Smooth muscle cell of the coronary artery (primary cell): ENCODE data around the gene TEX2. TPM values are rescaled to one million over a fixed set of nuclear protein-coding genes. Genes with fewer than 3 reads are reported as not detected.

ENCODE experiments used
- total RNA-seq: library from RNA; depleted of rRNA; stranded (reverse); fragments of >200 nt; gene quantifications from 2 replicates; pipeline ENCODE4 v1.2.3, GENCODE V29; 2014; ENCODE audit warnings: low replicate concordance

Gene TEX2
- 12.8 and 31.9 TPM in 2 replicates for total RNA-seq

GRCh38 chr17:64263000-64263766 is at the start of gene TEX2:
TSS of gene TEX2 (minus strand) at chr17:64263260. CDS start at chr17:64214217, 49,043 bp downstream.

GRCh38 chr17:64129765-64130558 is 133.1 kb downstream of the TEX2 start, which contains the start of gene ERN1:
TSS of gene ERN1 (minus strand) at chr17:64130144. CDS start at chr17:64130029, 115 bp downstream.

Other genes starting within 250 kb of the TEX2 start
- 1.8 and 7.6 TPM in 2 replicates for gene ICAM2, start 242.6 kb downstream of the TEX2 start, total RNA-seq
- 4.7 and 14.5 TPM in 2 replicates for gene ERN1, start 133.1 kb downstream of the TEX2 start, total RNA-seq
- gene PECAM1, start 127.6 kb upstream of the TEX2 start, total RNA-seq = 1.1 and 17.8 TPM in 2 replicates
- 5.0 and 6.2 TPM in 2 replicates for gene MILR1, start 185.9 kb upstream of the TEX2 start, total RNA-seq
- gene POLG2, start 233.8 kb upstream of the TEX2 start, total RNA-seq = 7.4 and 22.0 TPM in 2 replicates
- gene DDX5, start 243.0 kb upstream of the TEX2 start, total RNA-seq = 192 and 341 TPM in 2 replicates
- gene CEP95, start 243.7 kb upstream of the TEX2 start, total RNA-seq = 16.9 and 27.1 TPM in 2 replicates